ENCODE data around the gene MED12L. TPM values are rescaled to one million over a fixed set of nuclear protein-coding genes. Genes with fewer than 3 reads are reported as not detected.

The MED12L gene
- total RNA-seq, 2 experiments from 2014 or later, result 1.5 to 1.8 TPM

- POLR2A ChIA-PET, result interaction anchor here (0.8 to 1.5 kb wide), 5 partner anchors 9 to 231 kb away, joined by 3 to 16 read pairs (median 4); partner anchors contain the start of gene MED12L
Measured at GRCh38 chr3:151316267-151316991, 231.0 kb downstream of the MED12L start, which contains the start of gene GPR87. TSS of gene GPR87 (minus strand) at chr3:151316820. CDS start at chr3:151300100, 16,720 bp downstream.

GRCh38 chr3:151318313-151318712 lies 232.8 kb downstream of the MED12L start:
- POLR2A ChIA-PET, result no interaction called here
- CTCF ChIA-PET, result no interaction called here

More at GRCh38 chr3:151316267-151316991, 231.0 kb downstream of the MED12L start, which contains the start of gene GPR87:
- CTCF ChIA-PET, result interaction anchor here (0.6 to 2.2 kb wide), 4 partner anchors 9 to 113 kb away, joined by 3 to 11 read pairs (median 6); no protein-coding TSS in a partner anchor

- CTCF ChIA-PET, result no interaction called here
- POLR2A ChIA-PET, result no interaction called here
Measured at GRCh38 chr3:151318991-151319390, 233.5 kb downstream of the MED12L start.

GRCh38 chr3:151319628-151320027 lies 234.2 kb downstream of the MED12L start:
- CTCF ChIA-PET, result no interaction called here
- POLR2A ChIA-PET, result no interaction called here

- POLR2A ChIA-PET, result no interaction called here
Measured at GRCh38 chr3:151320131-151320530, 234.7 kb downstream of the MED12L start.

GRCh38 chr3:151321526-151321925 lies 236.1 kb downstream of the MED12L start:
- ChIA-PET POLR2A (no interaction called here), CTCF (interaction anchor here (0.6 to 2.1 kb wide), 4 partner anchors 10 to 154 kb away, joined by 3 to 5 read pairs (median 3); no protein-coding TSS in a partner anchor)

More at GRCh38 chr3:151320131-151320530, 234.7 kb downstream of the MED12L start:
- CTCF ChIA-PET, result interaction anchor here (1.4 to 2.1 kb wide), 2 partner anchors 15 to 153 kb away, joined by 5 to 7 read pairs; no protein-coding TSS in a partner anchor

- CTCF ChIA-PET, result interaction anchor here (1.3 kb wide), 1 partner anchor 30 kb away, joined by 3 read pairs; no protein-coding TSS in a partner anchor
- POLR2A ChIA-PET, result no interaction called here
Measured at GRCh38 chr3:151322511-151322910, 237.0 kb downstream of the MED12L start.

GRCh38 chr3:151327571-151328198 lies 242.2 kb downstream of the MED12L start:
- CTCF ChIA-PET, result interaction anchor here (1.1 to 1.9 kb wide), 4 partner anchors 16 to 160 kb away, joined by 3 to 7 read pairs (median 4); no protein-coding TSS in a partner anchor
- POLR2A ChIA-PET, result interaction anchor here (0.6 to 0.7 kb wide), 2 partner anchors 136 to 147 kb away, joined by 3 read pairs; no protein-coding TSS in a partner anchor

GRCh38 chr3:151328298-151328995 lies 243.0 kb downstream of the MED12L start:
- ChIA-PET CTCF (interaction anchor here (0.8 to 1.9 kb wide), 5 partner anchors 16 to 161 kb away, joined by 3 to 7 read pairs (median 4); no protein-coding TSS in a partner anchor), POLR2A (no interaction called here)

- ChIA-PET POLR2A (no interaction called here), CTCF (interaction anchor here (0.8 kb wide), 1 partner anchor 47 kb away, joined by 4 read pairs; no protein-coding TSS in a partner anchor)
Measured at GRCh38 chr3:151329363-151329762, 243.9 kb downstream of the MED12L start, which contains the start of gene P2RY13. TSS of gene P2RY13 (minus strand) at chr3:151329549. CDS start at chr3:151329528, 21 bp downstream.

GRCh38 chr3:151330379-151330778 lies 244.9 kb downstream of the MED12L start:
- CTCF ChIA-PET, result interaction anchor here (1.0 kb wide), 1 partner anchor 9 kb away, joined by 3 read pairs; no protein-coding TSS in a partner anchor

GRCh38 chr3:151330899-151331298 lies 245.4 kb downstream of the MED12L start:
- POLR2A ChIA-PET, result no interaction called here
- CTCF ChIA-PET, result interaction anchor here (1.0 kb wide), 1 partner anchor 9 kb away, joined by 3 read pairs; no protein-coding TSS in a partner anchor

More at GRCh38 chr3:151330379-151330778, 244.9 kb downstream of the MED12L start:
- POLR2A ChIA-PET, result no interaction called here

GRCh38 chr3:151331696-151332095 lies 246.2 kb downstream of the MED12L start:
- ChIA-PET POLR2A (no interaction called here), CTCF (interaction anchor here (1.0 kb wide), 1 partner anchor 10 kb away, joined by 3 read pairs; no protein-coding TSS in a partner anchor)

- CTCF ChIA-PET, result no interaction called here
Measured at GRCh38 chr3:151345859-151346258, 260.4 kb downstream of the MED12L start.

GRCh38 chr3:151346292-151346691 lies 260.8 kb downstream of the MED12L start:
- ChIA-PET POLR2A (no interaction called here), CTCF (no interaction called here)

More at GRCh38 chr3:151345859-151346258, 260.4 kb downstream of the MED12L start:
- POLR2A ChIA-PET, result no interaction called here

- CTCF ChIA-PET, result no interaction called here
- POLR2A ChIA-PET, result no interaction called here
Measured at GRCh38 chr3:151347432-151347831, 262.0 kb downstream of the MED12L start.

GRCh38 chr3:151350656-151351055 lies 265.2 kb downstream of the MED12L start:
- POLR2A ChIA-PET, result no interaction called here
- CTCF ChIA-PET, result no interaction called here

GRCh38 chr3:151351219-151351618 lies 265.8 kb downstream of the MED12L start:
- ChIA-PET POLR2A (no interaction called here), CTCF (no interaction called here)

GRCh38 chr3:151351648-151352047 lies 266.2 kb downstream of the MED12L start:
- ChIA-PET CTCF (no interaction called here), POLR2A (no interaction called here)

All from activated CD8-positive, alpha-beta memory T cell treated with anti-CD3 and anti-CD28 coated beads for 36 hours (primary cell).